Stimulated activated CD8-positive, alpha-beta memory T cell treated with anti-CD3 and anti-CD28 coated beads, Interleukin-12 subunit alpha, Interleukin-12 subunit beta, amount 100 ng/mL, for 4 hours (primary cell): ENCODE measurements around the gene CORO2B.

Source experiments
- DNase-seq: peaks from one replicate; pipeline ENCODE4 v3.0.0-alpha.2; 2020; ENCODE audit warnings: low read depth

CORO2B gene

GRCh38 chr15:68553994-68554720 is 24.6 kb upstream of the CORO2B start:
- no peak for DNase-seq

- no peak for DNase-seq
Measured at GRCh38 chr15:68554721-68555678, 23.8 kb upstream of the CORO2B start.

GRCh38 chr15:68555679-68556037 is 23.1 kb upstream of the CORO2B start:
- DNase-seq: no peak

GRCh38 chr15:68556139-68556990 is 22.4 kb upstream of the CORO2B start:
- no peak for DNase-seq

- DNase-seq: no peak
Measured at GRCh38 chr15:68557469-68558317, 21.1 kb upstream of the CORO2B start.

GRCh38 chr15:68558318-68559305 is 20.2 kb upstream of the CORO2B start:
- no peak for DNase-seq

GRCh38 chr15:68559345-68560310 is 19.2 kb upstream of the CORO2B start:
- peak; percentile 48 for DNase-seq

GRCh38 chr15:68560501-68561113 is 18.2 kb upstream of the CORO2B start:
- DNase-seq: no peak

- DNase-seq: no peak
Measured at GRCh38 chr15:68561171-68561900, 17.5 kb upstream of the CORO2B start.

- no peak for DNase-seq
Measured at GRCh38 chr15:68561901-68562300, 16.9 kb upstream of the CORO2B start.

- no peak for DNase-seq
Measured at GRCh38 chr15:68564173-68564572, 14.6 kb upstream of the CORO2B start.

- DNase-seq: no peak
Measured at GRCh38 chr15:68565234-68565633, 13.6 kb upstream of the CORO2B start.

- no peak for DNase-seq
Measured at GRCh38 chr15:68565726-68566125, 13.1 kb upstream of the CORO2B start.

- no peak for DNase-seq
Measured at GRCh38 chr15:68566377-68566954, 12.3 kb upstream of the CORO2B start.

GRCh38 chr15:68567345-68567744 is 11.4 kb upstream of the CORO2B start:
- DNase-seq: no peak

- DNase-seq: no peak
Measured at GRCh38 chr15:68570974-68571373, 7.8 kb upstream of the CORO2B start.

- DNase-seq: no peak
Measured at GRCh38 chr15:68571582-68571981, 7.2 kb upstream of the CORO2B start.
